IPS DF 4.7 (cell line): ENCODE data around the gene OOSP4B.
"Not testable (repeated sequence)": the region's sequence is repeated elsewhere in the genome, so short reads cannot be mapped to it uniquely, and the experiment has no call there.

Experiments used
- DNase-seq: peaks from one replicate; pipeline ENCODE4 v3.0.0-alpha.2; 2013; ENCODE audit warnings: low spot score; ENCODE audit errors: extremely low read depth

Gene OOSP4B

DNA sequence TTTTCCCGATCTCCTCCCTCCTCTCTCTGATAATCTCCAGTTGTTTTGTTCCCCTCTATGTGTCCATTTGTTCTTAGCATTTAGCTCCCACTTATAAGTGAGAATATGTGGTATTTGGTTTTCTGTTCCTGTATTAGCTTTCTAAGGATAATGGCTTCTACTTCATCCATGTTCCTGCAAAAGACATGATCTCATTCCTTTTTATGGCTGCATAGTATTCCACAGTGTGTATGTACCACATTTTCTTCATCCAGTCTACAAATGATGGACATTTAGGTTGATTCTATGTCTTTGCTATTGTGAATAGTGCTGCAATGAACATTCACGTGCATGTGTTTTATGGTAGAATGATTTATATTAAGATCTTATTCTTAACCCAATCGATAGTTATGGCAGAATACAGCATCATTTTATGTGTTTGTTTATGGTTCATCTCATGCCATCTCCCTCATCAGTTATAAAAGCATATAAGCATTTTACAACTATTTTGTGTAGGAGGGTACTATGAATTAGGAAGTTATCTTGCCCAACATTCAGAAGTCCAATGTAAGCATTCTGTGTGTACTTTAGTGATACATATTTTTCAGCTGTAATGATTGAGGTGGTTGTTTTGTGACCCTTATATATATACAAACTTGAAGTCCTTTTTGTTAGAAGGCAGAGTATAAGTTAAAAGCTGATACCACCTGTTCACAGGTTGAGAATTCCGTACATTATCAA is 42.7 kb downstream of the OOSP4B start:
- no peak for DNase-seq

DNA sequence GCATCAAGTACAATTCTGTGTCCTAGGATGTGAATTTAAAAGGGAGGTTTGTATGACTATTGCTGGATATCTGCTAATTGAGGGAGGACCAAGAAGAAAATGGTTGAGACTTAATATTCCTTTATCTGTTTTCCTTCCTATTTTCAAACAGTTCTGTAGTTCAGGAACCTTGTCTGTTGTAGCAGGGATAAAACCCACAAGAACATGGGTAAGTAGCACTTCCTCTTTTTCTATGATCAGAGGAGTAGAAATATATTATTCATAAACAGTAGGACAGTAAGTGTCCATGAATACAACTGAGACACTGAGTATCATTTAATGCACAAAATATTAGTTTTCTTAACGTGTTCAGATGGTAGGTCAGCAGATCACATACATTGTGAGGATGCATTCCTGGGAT is 47.1 kb downstream of the OOSP4B start:
- DNase-seq: no peak

DNA sequence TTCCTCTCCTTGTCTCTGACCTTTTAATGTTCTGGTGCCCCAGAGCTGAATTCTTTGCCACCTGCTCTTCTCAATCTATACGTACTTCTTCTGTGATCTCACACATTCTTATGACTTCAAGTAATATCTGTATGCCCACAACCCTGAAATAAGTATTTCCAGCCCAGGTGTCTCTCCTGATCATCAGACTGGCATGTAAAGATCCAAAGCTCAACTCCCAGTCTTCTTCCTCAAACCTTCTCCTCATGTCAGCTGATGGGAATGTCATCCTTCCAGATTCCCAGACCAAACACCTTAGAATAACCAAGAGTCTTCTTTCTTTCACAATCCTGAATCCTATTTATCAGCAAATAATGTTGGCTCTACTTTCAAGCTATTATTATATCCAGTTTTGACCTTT is 48.8 kb downstream of the OOSP4B start:
- no peak for DNase-seq

DNA sequence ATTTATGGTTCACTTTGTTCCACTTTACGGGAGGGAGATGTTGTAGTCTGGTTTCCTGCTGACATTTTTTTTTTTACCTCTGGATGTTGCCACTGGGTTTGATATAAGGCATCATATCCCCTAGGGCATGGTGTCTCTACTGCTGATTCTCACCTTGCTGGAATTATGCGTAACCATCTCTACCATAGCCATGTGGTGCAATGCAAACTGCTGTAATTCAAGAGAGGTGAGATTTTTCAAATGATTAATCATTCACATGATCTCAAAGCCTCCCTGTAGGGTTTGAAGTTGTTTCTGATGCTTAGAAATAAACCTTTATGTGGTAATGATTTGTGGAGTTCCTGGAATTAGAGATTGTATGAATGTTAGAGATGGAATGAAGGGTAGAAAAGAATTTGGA is 52.5 kb downstream of the OOSP4B start:
- DNase-seq: no peak

DNA sequence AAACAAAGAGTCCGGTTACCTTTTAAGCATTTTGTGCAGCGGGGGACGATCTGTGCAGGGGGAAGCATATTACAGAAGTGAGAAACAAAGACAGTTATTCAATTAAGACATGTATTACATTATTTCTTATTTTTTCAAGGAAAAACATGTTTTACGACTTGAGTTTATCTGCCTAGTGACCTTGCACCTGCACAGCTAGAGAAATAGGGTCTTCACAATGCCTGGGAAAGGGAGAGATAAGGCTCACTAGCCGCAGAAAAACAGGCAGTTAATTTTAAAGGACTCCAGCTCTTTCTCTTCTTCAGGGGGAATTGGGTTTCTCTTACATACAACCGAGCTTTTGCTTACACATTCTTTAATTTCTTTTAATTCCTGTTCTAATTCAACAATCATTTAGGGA is 54.7 kb downstream of the OOSP4B start:
- not testable (repeated sequence) for DNase-seq

DNA sequence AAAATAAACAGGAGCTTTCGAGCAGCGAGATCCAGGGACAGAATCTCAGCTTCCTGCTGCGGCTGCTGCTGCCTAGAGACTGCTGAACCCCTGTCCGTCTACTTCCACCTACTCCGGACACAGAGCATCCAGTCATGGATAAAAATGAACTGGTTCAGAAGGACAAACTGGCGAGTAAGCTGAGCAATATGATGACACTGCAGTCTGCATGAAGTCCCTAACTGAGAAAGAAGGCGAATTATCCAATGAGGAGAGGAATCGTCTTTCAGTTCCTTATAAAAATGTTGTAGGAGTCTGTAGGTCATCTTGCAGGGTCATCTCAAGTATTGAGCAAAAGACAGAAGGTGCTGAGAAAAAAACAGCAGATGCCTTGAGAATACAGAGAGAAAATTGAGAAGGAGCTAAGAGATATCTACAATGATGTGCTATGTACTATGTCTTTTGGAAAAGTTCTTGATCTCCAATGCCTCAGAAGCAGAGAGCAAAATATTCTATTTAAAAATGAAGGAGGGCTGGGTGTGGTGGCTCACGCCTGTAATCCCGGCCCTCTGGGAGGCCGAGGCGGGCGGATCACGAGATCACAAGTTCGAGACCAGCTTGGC is 60.3 kb downstream of the OOSP4B start:
- no peak for DNase-seq

DNA sequence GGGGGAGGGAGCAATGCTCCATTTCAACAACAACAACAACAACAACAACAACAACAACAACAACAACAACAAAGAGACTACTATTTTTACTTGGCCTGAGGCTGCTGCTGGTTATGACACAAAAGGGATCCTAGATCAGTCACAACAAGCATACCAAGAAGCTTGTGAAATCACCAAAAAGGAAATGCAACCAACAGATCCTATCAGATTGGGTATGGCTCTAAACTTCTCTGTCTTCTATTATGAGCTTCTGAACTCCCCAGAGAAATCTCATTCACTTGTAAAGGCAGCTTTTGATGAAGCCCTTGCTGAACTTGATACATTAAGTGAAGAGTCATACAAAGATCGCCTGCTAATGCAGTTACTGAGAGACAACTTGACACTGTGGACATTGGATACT is 61.0 kb downstream of the OOSP4B start:
- DNase-seq: no peak

DNA sequence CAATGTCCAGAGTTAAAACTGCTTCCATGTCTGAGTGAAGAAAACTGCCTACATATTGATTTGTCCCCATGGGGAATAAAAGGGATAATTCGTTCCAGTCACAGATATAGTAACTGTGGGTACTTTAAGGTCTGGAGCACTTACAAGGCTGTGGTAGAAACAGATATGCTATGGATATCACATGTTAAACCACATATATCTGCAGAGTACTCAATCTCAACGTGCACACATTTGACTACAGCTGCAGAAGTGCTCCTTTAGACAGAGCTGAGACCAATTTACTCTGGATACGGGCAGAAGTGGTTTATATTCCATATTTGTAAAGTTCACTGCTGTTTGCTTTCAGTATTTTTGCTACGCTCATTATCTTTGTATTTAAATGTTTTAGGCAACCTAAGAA is 61.8 kb downstream of the OOSP4B start:
- DNase-seq: no peak

DNA sequence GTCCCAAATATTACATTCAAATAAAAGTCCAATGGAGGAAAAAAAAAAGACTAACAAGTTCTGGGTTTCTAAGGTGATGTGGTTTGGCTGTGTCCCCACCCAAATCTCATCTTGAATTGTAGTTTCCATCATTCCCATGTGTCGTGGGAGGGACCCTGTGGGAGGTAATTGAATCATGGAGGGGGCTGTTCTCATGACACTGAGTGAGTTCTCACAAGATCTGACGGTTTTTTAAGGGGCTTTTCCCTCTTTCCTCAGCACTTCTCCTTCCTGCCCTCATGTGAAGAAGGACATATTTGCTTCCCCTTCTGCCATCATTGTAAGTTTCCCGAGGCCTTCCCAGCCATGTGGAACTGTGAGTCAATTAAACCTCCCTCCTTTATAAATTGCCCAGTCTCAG is 63.6 kb downstream of the OOSP4B start:
- no peak for DNase-seq
